ENCODE measurements around the gene DNAJB9.

DNAJB9 gene

GRCh38 chr7:108570146-108570755, 577 bp downstream of the DNAJB9 start:
- Histone ChIP-seq H3K36me3 (ENCODE audit: control insufficient read depth in 1 of 2, insufficient read depth in 2 of 2, low read length in 2 of 2) (peaks cover 11 to 25% of the 10 kb centered on the region in 2 donors), H3K27me3 (ENCODE audit: low read depth, low read length) (no peaks in the 10 kb centered on the region), H3K4me3 (ENCODE audit: low read depth in 1 of 2, low read length in 2 of 2) (peak overlapping the region; percentile 82 to 89), H3K4me1 (ENCODE audit: control insufficient read depth in 1 of 2, insufficient read depth in 2 of 2, low read length in 2 of 2) (peaks cover 3 to 20% of the 10 kb centered on the region in 2 donors), H3K9me3 (ENCODE audit: control insufficient read depth in 1 of 2, low read length in 2 of 2) (no peaks in the 10 kb centered on the region), H3K27ac (ENCODE audit: low read length) (peak overlapping the region; percentile 98)

GRCh38 chr7:108572480-108572879, 2.8 kb downstream of the DNAJB9 start:
- Histone ChIP-seq H3K4me1 (ENCODE audit: control insufficient read depth in 1 of 2, insufficient read depth in 2 of 2, low read length in 2 of 2) (peaks cover 0 to 20% of the 10 kb centered on the region in 2 donors), H3K27ac (ENCODE audit: low read length) (no peak overlapping the region), H3K36me3 (ENCODE audit: control insufficient read depth in 1 of 2, insufficient read depth in 2 of 2, low read length in 2 of 2) (peaks cover 15 to 20% of the 10 kb centered on the region in 2 donors), H3K9me3 (ENCODE audit: control insufficient read depth in 1 of 2, low read length in 2 of 2) (no peaks in the 10 kb centered on the region), H3K27me3 (ENCODE audit: low read depth, low read length) (no peaks in the 10 kb centered on the region), H3K4me3 (ENCODE audit: low read depth in 1 of 2, low read length in 2 of 2) (no peak overlapping the region)

GRCh38 chr7:108575156-108575555, 5.5 kb downstream of the DNAJB9 start:
- no peak overlapping the region for H3K27ac ChIP-seq (ENCODE audit: low read length)
- H3K27me3 ChIP-seq (ENCODE audit: low read depth, low read length) = no peaks in the 10 kb centered on the region
- no peak overlapping the region for H3K4me3 ChIP-seq (ENCODE audit: low read depth in 1 of 2, low read length in 2 of 2)
- H3K9me3 ChIP-seq (ENCODE audit: control insufficient read depth in 1 of 2, low read length in 2 of 2) = peaks cover 0 to 5% of the 10 kb centered on the region in 2 donors
- peaks cover 0 to 9% of the 10 kb centered on the region in 2 donors for H3K4me1 ChIP-seq (ENCODE audit: control insufficient read depth in 1 of 2, insufficient read depth in 2 of 2, low read length in 2 of 2)
- peaks cover 15 to 26% of the 10 kb centered on the region in 2 donors for H3K36me3 ChIP-seq (ENCODE audit: control insufficient read depth in 1 of 2, insufficient read depth in 2 of 2, low read length in 2 of 2)

- H3K4me1 ChIP-seq (ENCODE audit: control insufficient read depth in 1 of 2, insufficient read depth in 2 of 2, low read length in 2 of 2) = peaks cover 0 to 7% of the 10 kb centered on the region in 2 donors
- peaks cover 15 to 26% of the 10 kb centered on the region in 2 donors for H3K36me3 ChIP-seq (ENCODE audit: control insufficient read depth in 1 of 2, insufficient read depth in 2 of 2, low read length in 2 of 2)
- no peaks in the 10 kb centered on the region for H3K27me3 ChIP-seq (ENCODE audit: low read depth, low read length)
- no peak overlapping the region for H3K27ac ChIP-seq (ENCODE audit: low read length)
- peaks cover 0 to 6% of the 10 kb centered on the region in 2 donors for H3K9me3 ChIP-seq (ENCODE audit: control insufficient read depth in 1 of 2, low read length in 2 of 2)
- H3K4me3 ChIP-seq (ENCODE audit: low read depth in 1 of 2, low read length in 2 of 2) = no peak overlapping the region
Measured at GRCh38 chr7:108576116-108576515, 6.4 kb downstream of the DNAJB9 start.

GRCh38 chr7:108578937-108579336, 9.3 kb downstream of the DNAJB9 start:
- peaks cover 5 to 20% of the 10 kb centered on the region in 2 donors for H3K36me3 ChIP-seq (ENCODE audit: control insufficient read depth in 1 of 2, insufficient read depth in 2 of 2, low read length in 2 of 2)
- H3K4me1 ChIP-seq (ENCODE audit: control insufficient read depth in 1 of 2, insufficient read depth in 2 of 2, low read length in 2 of 2) = no peaks in the 10 kb centered on the region
- no peak overlapping the region for H3K27ac ChIP-seq (ENCODE audit: low read length)
- H3K4me3 ChIP-seq (ENCODE audit: low read depth in 1 of 2, low read length in 2 of 2) = no peak overlapping the region
- H3K27me3 ChIP-seq (ENCODE audit: low read depth, low read length) = no peaks in the 10 kb centered on the region
- H3K9me3 ChIP-seq (ENCODE audit: control insufficient read depth in 1 of 2, low read length in 2 of 2) = peaks cover 0 to 6% of the 10 kb centered on the region in 2 donors

GRCh38 chr7:108580298-108580697, 10.6 kb downstream of the DNAJB9 start:
- Histone ChIP-seq H3K4me1 (ENCODE audit: control insufficient read depth in 1 of 2, insufficient read depth in 2 of 2, low read length in 2 of 2) (no peaks in the 10 kb centered on the region), H3K9me3 (ENCODE audit: control insufficient read depth in 1 of 2, low read length in 2 of 2) (peaks cover 0 to 6% of the 10 kb centered on the region in 2 donors), H3K36me3 (ENCODE audit: control insufficient read depth in 1 of 2, insufficient read depth in 2 of 2, low read length in 2 of 2) (peaks cover 5 to 17% of the 10 kb centered on the region in 2 donors), H3K27me3 (ENCODE audit: low read depth, low read length) (no peaks in the 10 kb centered on the region), H3K27ac (ENCODE audit: low read length) (no peak overlapping the region), H3K4me3 (ENCODE audit: low read depth in 1 of 2, low read length in 2 of 2) (no peak overlapping the region)

- Histone ChIP-seq H3K27me3 (ENCODE audit: low read depth, low read length) (no peaks in the 10 kb centered on the region), H3K27ac (ENCODE audit: low read length) (no peak overlapping the region), H3K4me1 (ENCODE audit: control insufficient read depth in 1 of 2, insufficient read depth in 2 of 2, low read length in 2 of 2) (no peaks in the 10 kb centered on the region), H3K36me3 (ENCODE audit: control insufficient read depth in 1 of 2, insufficient read depth in 2 of 2, low read length in 2 of 2) (peaks cover 0 to 15% of the 10 kb centered on the region in 2 donors), H3K4me3 (ENCODE audit: low read depth in 1 of 2, low read length in 2 of 2) (no peak overlapping the region), H3K9me3 (ENCODE audit: control insufficient read depth in 1 of 2, low read length in 2 of 2) (peaks cover 0 to 6% of the 10 kb centered on the region in 2 donors)
Measured at GRCh38 chr7:108581655-108582491, 12.2 kb downstream of the DNAJB9 start.

GRCh38 chr7:108584211-108584610, 14.5 kb downstream of the DNAJB9 start:
- H3K4me3 ChIP-seq (ENCODE audit: low read depth in 1 of 2, low read length in 2 of 2) = no peak overlapping the region

GRCh38 chr7:108585843-108586242, 16.2 kb downstream of the DNAJB9 start:
- H3K4me1 ChIP-seq (ENCODE audit: control insufficient read depth in 1 of 2, insufficient read depth in 2 of 2, low read length in 2 of 2) = no peaks in the 10 kb centered on the region
- H3K4me3 ChIP-seq (ENCODE audit: low read depth in 1 of 2, low read length in 2 of 2) = no peak overlapping the region
- H3K27me3 ChIP-seq (ENCODE audit: low read depth, low read length) = no peaks in the 10 kb centered on the region
- H3K36me3 ChIP-seq (ENCODE audit: control insufficient read depth in 1 of 2, insufficient read depth in 2 of 2, low read length in 2 of 2) = no peaks in the 10 kb centered on the region
- no peaks in the 10 kb centered on the region for H3K9me3 ChIP-seq (ENCODE audit: control insufficient read depth in 1 of 2, low read length in 2 of 2)
- H3K27ac ChIP-seq (ENCODE audit: low read length) = no peak overlapping the region

More at GRCh38 chr7:108584211-108584610, 14.5 kb downstream of the DNAJB9 start:
- Histone ChIP-seq H3K9me3 (ENCODE audit: control insufficient read depth in 1 of 2, low read length in 2 of 2) (peaks cover 0 to 6% of the 10 kb centered on the region in 2 donors), H3K36me3 (ENCODE audit: control insufficient read depth in 1 of 2, insufficient read depth in 2 of 2, low read length in 2 of 2) (peaks cover 0 to 10% of the 10 kb centered on the region in 2 donors), H3K4me1 (ENCODE audit: control insufficient read depth in 1 of 2, insufficient read depth in 2 of 2, low read length in 2 of 2) (no peaks in the 10 kb centered on the region), H3K27ac (ENCODE audit: low read length) (no peak overlapping the region), H3K27me3 (ENCODE audit: low read depth, low read length) (no peaks in the 10 kb centered on the region)

- no peaks in the 10 kb centered on the region for H3K27me3 ChIP-seq (ENCODE audit: low read depth, low read length)
- no peaks in the 10 kb centered on the region for H3K9me3 ChIP-seq (ENCODE audit: control insufficient read depth in 1 of 2, low read length in 2 of 2)
- H3K36me3 ChIP-seq (ENCODE audit: control insufficient read depth in 1 of 2, insufficient read depth in 2 of 2, low read length in 2 of 2) = no peaks in the 10 kb centered on the region
- no peaks in the 10 kb centered on the region for H3K4me1 ChIP-seq (ENCODE audit: control insufficient read depth in 1 of 2, insufficient read depth in 2 of 2, low read length in 2 of 2)
- H3K27ac ChIP-seq (ENCODE audit: low read length) = no peak overlapping the region
- no peak overlapping the region for H3K4me3 ChIP-seq (ENCODE audit: low read depth in 1 of 2, low read length in 2 of 2)
Measured at GRCh38 chr7:108586274-108586710, 16.6 kb downstream of the DNAJB9 start.

GRCh38 chr7:108589199-108589598, 19.5 kb downstream of the DNAJB9 start:
- Histone ChIP-seq H3K4me3 (ENCODE audit: low read depth in 1 of 2, low read length in 2 of 2) (no peak overlapping the region), H3K27ac (ENCODE audit: low read length) (no peak overlapping the region), H3K9me3 (ENCODE audit: control insufficient read depth in 1 of 2, low read length in 2 of 2) (no peaks in the 10 kb centered on the region), H3K27me3 (ENCODE audit: low read depth, low read length) (no peaks in the 10 kb centered on the region), H3K4me1 (ENCODE audit: control insufficient read depth in 1 of 2, insufficient read depth in 2 of 2, low read length in 2 of 2) (no peaks in the 10 kb centered on the region), H3K36me3 (ENCODE audit: control insufficient read depth in 1 of 2, insufficient read depth in 2 of 2, low read length in 2 of 2) (no peaks in the 10 kb centered on the region)
